A673 (cell line): Measurements from ENCODE around the gene ITPR1.

Experiments
- CTCF ChIP-seq: fragments of 300-800, 200-600 bp; sonication (generic); conservative IDR thresholded peaks from 2 replicates; pipeline ENCODE4 v1.5.1; 2017; ENCODE audit warnings: low read depth, mild to moderate bottlenecking, antibody characterized with exemption, low read length, moderate library complexity, mixed read lengths
- EZH2 ChIP-seq: fragments of 200-600 bp; sonication (generic); IDR thresholded peaks from 2 replicates; pipeline ENCODE4 v1.6.1; 2017; ENCODE audit warnings: borderline replicate concordance, low read depth, mild to moderate bottlenecking, mixed read lengths, antibody characterized with exemption, low read length; ENCODE audit not compliant: poor library complexity, severe bottlenecking

GRCh38 chr3:4749567-4750002, 256.4 kb downstream of the ITPR1 start:
- no peak for TF ChIP-seq CTCF
- TF ChIP-seq EZH2, result no peak
